Mesenteric fat pad (tissue), 1 donor: ENCODE measurements around the gene NEO1. TPM values are rescaled to one million over a fixed set of nuclear protein-coding genes. Genes with fewer than 3 reads are reported as not detected.
"Not testable (repeated sequence)": the region's sequence is repeated elsewhere in the genome, so short reads cannot be mapped to it uniquely, and the experiment has no call there.

Source experiments
- DNase-seq: peaks from one replicate; pipeline ENCODE4 v3.0.0-alpha.2; 2020; ENCODE audit warnings: low spot score
- total RNA-seq: library from RNA; stranded (reverse); fragmentation: NEBNext Ultra II Directional; extraction: Animal tissue kit (Norgen Biotek cat#: 25700); gene quantifications from one replicate; pipeline ENCODE4 v1.2.1, GENCODE V29; 2021
- donor health status: DM: yes; HTN: yes; CAD: no.

Gene NEO1
- total RNA-seq, 1 donor from 2014 or later: 12.7 TPM

DNA sequence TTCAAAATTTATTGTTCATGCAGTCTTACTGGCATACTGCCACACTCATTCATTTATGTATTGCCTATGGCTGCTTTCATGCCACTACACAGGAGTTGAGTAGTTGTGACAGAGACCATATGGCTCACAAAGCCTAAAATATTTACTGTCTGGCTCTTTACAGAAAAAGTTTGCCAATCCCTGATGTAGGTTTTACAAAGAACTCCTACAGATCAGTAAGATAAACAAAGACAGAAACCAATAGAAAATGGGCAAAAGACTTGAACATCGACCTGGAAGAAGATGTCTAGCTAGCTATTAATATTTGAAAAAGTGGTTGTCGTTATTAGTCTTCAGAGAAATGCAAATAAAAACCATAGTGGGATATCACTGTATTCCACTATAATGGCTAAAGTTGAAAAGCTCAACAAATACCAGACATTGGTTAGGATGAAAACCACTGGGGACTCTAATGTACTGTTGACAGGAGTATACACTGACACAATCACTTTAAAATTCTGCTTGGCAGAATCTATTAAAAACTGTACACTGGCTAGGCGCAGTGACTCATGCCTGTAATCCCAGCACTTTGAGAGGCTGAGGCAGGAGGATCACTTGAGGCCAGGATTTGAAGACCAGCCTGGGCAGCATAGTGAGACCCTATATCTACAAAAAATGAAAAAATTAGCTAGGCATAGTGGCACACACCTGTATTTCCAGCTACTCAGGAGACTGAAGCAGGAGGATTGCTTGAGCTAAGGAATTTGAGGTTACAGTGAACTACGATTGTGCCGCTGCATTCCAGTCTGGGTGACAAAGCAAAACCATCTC lies 87.7 kb downstream of the NEO1 start:
- no peak for DNase-seq

- no peak for DNase-seq
These were observed 89.1 kb downstream of the NEO1 start for GRCh38 chr15:73141216-73141900.

GRCh38 chr15:73142802-73143762 lies 90.8 kb downstream of the NEO1 start:
- DNase-seq: no peak

DNA sequence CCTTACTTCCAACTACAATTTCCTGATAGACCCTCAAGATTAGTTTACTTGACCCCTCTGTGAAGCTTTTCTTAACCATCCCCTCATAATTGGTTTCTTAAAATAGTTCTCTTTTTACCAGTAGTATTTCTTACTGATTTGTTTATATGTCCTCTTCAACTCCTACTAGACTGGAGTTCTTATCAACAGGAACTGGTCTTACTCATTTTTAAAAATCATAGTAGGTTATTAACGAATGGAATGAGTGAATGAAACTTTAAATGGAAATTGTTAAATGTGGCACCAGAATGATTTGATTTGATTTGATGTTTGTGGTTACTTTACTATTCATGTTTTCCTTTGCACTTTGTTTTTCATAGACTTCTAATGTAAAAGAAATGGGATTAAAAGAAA lies 91.5 kb downstream of the NEO1 start:
- DNase-seq: no peak

DNA sequence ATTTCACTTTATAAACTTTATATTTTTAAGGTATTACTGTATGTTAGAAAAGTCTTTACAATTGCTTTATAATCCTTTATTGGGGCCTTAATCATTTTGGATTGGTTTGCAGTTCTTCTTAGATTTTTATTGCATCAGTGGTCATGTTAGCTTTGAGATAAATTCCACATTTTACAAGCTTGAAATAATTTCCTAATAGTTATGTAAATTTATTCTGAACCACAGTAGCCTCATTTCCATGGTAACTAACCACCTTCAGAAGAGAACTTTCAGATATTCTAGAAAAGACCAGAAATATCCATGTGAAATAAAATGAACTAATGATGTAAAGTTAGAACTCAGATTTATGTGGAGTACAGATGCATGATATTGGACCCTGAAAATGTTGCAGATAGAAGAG lies 94.2 kb downstream of the NEO1 start:
- no peak for DNase-seq

DNA sequence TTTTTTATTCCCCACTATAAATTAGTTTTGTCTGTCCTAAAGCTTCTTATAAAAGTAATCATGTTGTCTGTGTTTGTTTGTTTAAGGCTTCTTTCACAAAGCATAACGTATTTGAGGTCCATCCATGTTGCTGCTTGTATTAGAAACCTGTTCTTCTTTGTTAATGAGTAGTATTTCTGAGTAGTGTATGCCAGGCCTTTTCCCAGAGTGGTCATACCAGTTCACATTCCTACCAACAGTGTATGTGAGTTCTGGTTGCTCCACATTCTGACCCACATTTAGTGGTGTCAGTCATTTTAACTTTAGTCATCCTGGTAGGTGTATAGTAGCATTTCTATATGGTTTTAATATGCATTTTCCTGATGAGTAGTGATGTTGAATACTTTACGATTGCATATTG lies 98.6 kb downstream of the NEO1 start:
- DNase-seq: no peak

DNA sequence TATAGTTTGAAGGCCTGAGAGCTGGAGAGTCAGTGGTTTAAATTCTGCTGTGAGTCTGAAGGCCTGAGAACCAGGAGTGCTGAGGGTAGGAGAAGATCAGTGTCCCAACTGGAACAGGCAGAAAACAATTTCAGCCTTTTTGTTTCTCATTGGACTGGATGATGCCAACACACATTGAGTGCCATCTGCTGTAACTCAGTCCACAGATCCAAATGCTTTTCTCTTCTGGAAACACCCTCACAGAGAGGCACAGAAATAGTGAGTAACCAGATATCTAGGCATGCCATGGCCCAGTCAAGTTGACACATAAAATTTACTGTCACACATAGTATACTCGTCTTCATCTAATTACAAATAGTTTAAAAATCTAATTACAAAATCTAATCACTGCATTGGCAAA lies 100.8 kb downstream of the NEO1 start:
- DNase-seq: no peak

- DNase-seq: no peak
These were observed 101.2 kb downstream of the NEO1 start for GRCh38 chr15:73153447-73153846.

- DNase-seq: no peak
These were observed 104.3 kb downstream of the NEO1 start for GRCh38 chr15:73156431-73157191.

GRCh38 chr15:73161546-73161945 lies 109.3 kb downstream of the NEO1 start:
- DNase-seq: no peak

- DNase-seq: no peak
These were observed 113.2 kb downstream of the NEO1 start for GRCh38 chr15:73165435-73165834.

- no peak for DNase-seq
These were observed 113.6 kb downstream of the NEO1 start for GRCh38 chr15:73165844-73166243.

GRCh38 chr15:73166711-73167110 lies 114.4 kb downstream of the NEO1 start:
- DNase-seq: not testable (repeated sequence)

DNA sequence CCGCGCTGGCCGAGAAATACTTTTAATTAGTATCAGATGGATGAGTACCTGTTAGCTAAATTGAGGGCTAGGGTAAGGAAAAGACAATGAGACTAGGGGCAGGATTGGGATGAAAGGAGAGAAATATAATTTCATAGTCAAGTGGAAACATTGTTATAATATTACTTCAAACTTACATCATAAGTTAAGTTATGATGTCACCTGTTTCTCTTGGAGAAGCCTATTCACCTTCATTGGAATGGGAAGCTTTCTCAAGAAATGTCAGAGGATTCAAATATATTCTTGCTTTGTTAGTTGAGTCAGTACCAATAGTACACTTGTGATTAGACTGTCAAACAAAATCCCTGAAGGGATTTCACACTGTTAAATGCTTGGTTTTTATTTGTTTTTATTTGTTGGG lies 116.2 kb downstream of the NEO1 start:
- no peak for DNase-seq

- DNase-seq: no peak
These were observed 119.4 kb downstream of the NEO1 start for GRCh38 chr15:73171711-73172110.

DNA sequence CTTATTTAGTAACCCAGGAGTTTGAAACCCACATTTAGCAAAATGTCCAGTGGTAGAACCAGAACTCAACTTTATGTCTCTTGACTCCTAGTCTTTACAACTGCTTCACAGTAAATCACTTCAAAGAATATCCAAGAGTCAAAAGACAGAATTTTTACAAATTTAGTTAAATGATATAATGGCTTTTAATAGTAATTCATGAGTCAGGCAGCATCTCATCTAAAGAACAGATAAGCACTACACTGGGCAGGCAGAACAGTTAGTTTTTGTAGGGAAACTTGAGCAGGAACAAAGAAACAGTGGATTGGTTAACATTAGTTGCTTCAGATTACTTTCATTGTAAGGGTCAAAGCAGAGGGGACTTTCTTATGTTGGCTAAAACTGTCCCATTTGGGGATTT lies 120.2 kb downstream of the NEO1 start:
- DNase-seq: no peak

DNA sequence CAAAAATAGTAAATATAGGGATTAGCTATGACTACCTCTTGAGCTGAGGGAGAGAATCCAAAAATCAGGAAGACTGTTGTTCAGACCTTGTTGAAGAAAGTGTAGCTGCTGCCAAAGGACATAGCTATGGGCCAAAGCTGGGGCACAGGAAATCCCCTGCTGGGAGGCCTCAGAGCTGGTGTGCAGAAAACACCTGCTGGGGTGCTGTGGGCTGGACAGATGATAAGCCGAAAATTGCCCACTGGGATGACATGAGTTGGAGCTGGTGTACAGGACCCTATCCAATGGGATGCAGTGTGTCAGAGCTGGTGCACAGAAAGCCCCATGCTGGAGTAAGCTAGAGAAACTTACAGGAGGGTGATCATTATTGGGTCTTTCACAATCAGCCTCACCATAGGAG lies 121.9 kb downstream of the NEO1 start:
- DNase-seq: no peak

GRCh38 chr15:73175382-73175781 lies 123.1 kb downstream of the NEO1 start:
- DNase-seq: no peak

DNA sequence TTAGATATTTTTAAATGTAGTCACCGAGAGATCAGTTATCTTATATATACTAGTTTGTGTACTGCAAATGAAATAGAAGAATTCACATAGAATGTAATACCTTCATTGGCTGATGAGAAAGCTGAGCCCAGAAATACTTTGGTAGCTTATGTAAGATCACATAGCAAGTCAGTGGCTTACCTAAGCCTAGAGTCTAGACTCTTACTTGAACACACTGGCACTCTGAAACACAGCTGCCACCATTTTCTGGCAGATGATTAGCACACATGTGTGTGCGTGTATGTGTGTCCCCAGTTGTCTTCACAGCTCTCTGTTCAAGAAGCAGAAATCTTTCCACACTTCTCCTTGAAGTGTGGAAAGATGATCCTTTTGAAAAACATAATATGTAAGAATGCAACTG lies 124.3 kb downstream of the NEO1 start:
- no peak for DNase-seq

DNA sequence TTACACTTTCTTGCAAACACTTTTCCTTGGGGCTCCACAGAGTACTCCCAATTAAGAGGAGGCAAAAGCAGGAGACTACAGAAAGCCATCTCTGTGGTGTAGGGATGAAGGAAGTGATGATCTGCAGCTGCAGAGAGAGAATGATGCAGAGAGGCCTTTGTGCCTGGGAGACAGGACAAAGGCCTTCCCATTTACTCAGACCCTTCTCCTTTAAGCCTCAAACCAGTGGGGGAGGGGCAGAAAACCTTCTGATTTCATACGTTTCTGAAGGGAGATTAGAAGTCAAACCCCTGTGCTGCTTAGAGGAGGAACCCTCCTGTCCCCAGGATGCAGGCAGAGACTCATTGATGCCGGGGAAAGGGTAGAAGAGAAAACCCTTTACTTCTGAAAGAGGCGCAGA lies 130.8 kb downstream of the NEO1 start:
- DNase-seq: no peak

- no peak for DNase-seq
These were observed 137.9 kb downstream of the NEO1 start for GRCh38 chr15:73190189-73190601.
